Heart right ventricle (tissue), 16 donors: Measurements from ENCODE around the gene ADARB2. TPM values are rescaled to one million over a fixed set of nuclear protein-coding genes. Genes with fewer than 3 reads are reported as not detected.

Source experiments
- ATAC-seq, 8 donors: fragments of 200-7000 bp; cut with Tn5 transposase; one replicate each; pipeline ENCODE4 v1.9.1; 2020; ENCODE audit warnings: mild to moderate bottlenecking in 8 of 8, moderate library complexity in 8 of 8, moderate number of reproducible peaks in 1 of 8
- DNase-seq, 2 donors: peaks; one replicate each; pipeline ENCODE4 v3.0.0-alpha.2; 2020
- H3K27ac ChIP-seq, 10 donors: fragments of 200-600 bp; sonication (generic) in 2 of 10; one replicate each; pipeline versions ENCODE4 v1.5.0 to v1.8.0; 2020 to 2022; ENCODE audit warnings: mild to moderate bottlenecking in 3 of 10
- H3K27me3 ChIP-seq, 7 donors: fragments of 200-600 bp; one replicate each; pipeline ENCODE4 v1.8.0; 2021 to 2022; ENCODE audit warnings: mild to moderate bottlenecking in 2 of 7
- H3K36me3 ChIP-seq, 9 donors: fragments of 200-600 bp; sonication (generic) in 1 of 9; one replicate each; pipeline versions ENCODE4 v1.5.0 to v1.8.0; 2020 to 2022; ENCODE audit warnings: mild to moderate bottlenecking in 2 of 9
- H3K4me1 ChIP-seq, 9 donors: fragments of 200-600 bp; sonication (generic) in 1 of 9; one replicate each; pipeline versions ENCODE4 v1.5.0 to v1.8.0; 2020 to 2022; ENCODE audit warnings: mild to moderate bottlenecking in 4 of 9
- H3K4me3 ChIP-seq, 10 donors: fragments of 200-600 bp; sonication (generic) in 2 of 10; one replicate each; pipeline versions ENCODE4 v1.5.0 to v1.8.0; 2020 to 2022; ENCODE audit warnings: mild to moderate bottlenecking in 7 of 10, moderate library complexity in 2 of 10
- H3K9me3 ChIP-seq, 11 donors: fragments of 200-600 bp in 10 of 11; sonication (generic) in 2 of 11; one replicate each; pipeline versions ENCODE4 v1.5.0 to v1.8.0; 2013 to 2022; ENCODE audit warnings: mild to moderate bottlenecking in 2 of 11, control low read depth in 1 of 11, moderate library complexity in 1 of 11
- WGBS, 2 donors: extraction: QIAGEN DNeasy Blood & Tissue Kit; methylation state at CpG; one replicate each; pipeline ENCODE4 v1.1.7; 2013; ENCODE audit warnings: inconsistent platforms in 1 of 2; 5-methylcytosine and 5-hydroxymethylcytosine counted together
- intact Hi-C, 10 donors: fragments of 100-400 bp; cut with DNase I; formaldehyde crosslinking; loops; one replicate each; pipeline versions ENCODE4 v1.11.1 to v1.14.2; 2022
- polyA plus RNA-seq, 2 donors: library from polyadenylated mRNA; stranded (reverse); fragments of 200-250 nt; gene quantifications; one replicate each; pipeline ENCODE4 v1.2.3, GENCODE V29; 2013
- total RNA-seq, 10 donors: library from RNA; stranded (reverse); fragmentation: NEBNext Ultra II Directional in 3 of 10; extraction: Animal tissue kit (Norgen Biotek cat#: 25700) in 3 of 10; gene quantifications; one replicate each; pipeline versions ENCODE4 v1.2.1 to v1.2.4, GENCODE V29; 2021 to 2023
- TF ChIP-seq, protein P1 (sequence below), 9 donors: fragments of 200-600 bp; sonication (generic) in 2 of 9; IDR thresholded peaks; one replicate each; pipeline versions ENCODE4 v1.5.0 to v1.8.0; 2021 to 2022; ENCODE audit warnings: antibody characterized with exemption in 9 of 9, mild to moderate bottlenecking in 5 of 9, moderate library complexity in 1 of 9
- donor health status: Arrhythmogenic right ventricular cardiomyopathy.
- donor health status: ischemic (EF 13 %, LVEDD 7.1; RV severe dilation, severe dysfunction).
- donor health status: healthy with polysubstance abuse.
- donor health status: DM: no; HTN: yes; CAD: no.
- donor health status: DM: no; HTN: no; CAD: no.
- donor health status: ischemic (EF 25% LVEDD 6.9; RV normal size, moderate dysfunction).
- donor health status: ischemic (EF 25% LVEDD 5.7; RV mildly dilated, moderate dysfunction).
- donor health status: healthy.
- donor health status: DM: yes; HTN: yes; CAD: no.
- donor health status: Ischemic cardiomyopathy.
- donor health status: ischemic (EF 35%, LVEDD 5.7; RV mildly dilated, moderate dysfunction).
- donor health status: nonischemic (EF 11% LVEDD 7.7; RV severe dilation, severe dysfunction).
- donor health status: DM: yes; HTN: yes; CAD: no.
- donor health status: PGD.
- donor health status: ischemic (EF 29% LVEDD 5.4; RV normal size, mild dysfunction).
- donor health status: nonischemic (EF 23%, LVEDD 6.1; RV moderate dilation, normal function).

ADARB2 gene
- total and polyA plus RNA-seq, 12 donors = 0.08 to 0.47 (median 0.17) TPM; not detected in 2

DNA sequence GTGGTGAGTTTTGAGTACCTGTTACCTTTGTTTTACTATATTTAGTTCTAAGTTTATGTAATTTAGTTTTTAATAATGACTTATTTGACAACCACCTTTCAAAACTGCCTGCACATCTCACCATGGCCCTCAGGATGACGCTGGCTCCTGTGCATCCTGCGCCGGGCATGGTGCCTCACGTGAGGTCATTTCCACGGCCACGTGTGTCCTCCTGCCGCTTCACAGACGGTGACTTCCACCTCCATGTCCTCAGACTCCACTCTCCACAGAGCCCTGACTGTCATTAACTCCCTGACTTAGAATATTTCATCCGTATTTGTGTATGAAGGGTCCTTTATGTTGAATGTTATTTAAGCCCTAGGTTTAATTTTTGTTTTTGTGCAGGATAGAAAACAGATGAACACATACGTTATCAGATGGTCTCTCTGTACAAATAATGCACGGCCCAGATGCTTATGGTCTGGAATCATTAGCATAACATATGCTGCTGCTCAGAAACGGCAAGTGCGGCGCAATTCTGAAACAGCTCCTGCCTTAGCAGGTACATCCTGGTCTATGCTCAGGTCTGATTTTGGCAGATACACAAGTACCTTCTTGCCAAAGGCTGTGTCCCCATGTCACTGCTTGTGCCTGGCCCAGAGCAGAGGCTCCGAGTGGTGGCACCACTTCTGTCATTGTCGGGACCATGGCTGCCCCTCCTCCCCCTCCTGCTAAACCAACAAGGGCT, 525.3 kb downstream of the ADARB2 start:
- ATAC-seq = no peak
- Histone ChIP-seq H3K27me3 (peaks cover 0 to 13% (median 3%) of the 10 kb centered on the region in 7 donors), H3K27ac (no peak overlapping the region), H3K9me3 (no peaks in the 10 kb centered on the region), H3K4me1 (no peaks in the 10 kb centered on the region), H3K4me3 (no peak overlapping the region), H3K36me3 (no peaks in the 10 kb centered on the region)
- intact Hi-C loops = no loop called here
- WGBS, 2 donors = 78 to 82% methylated on average over 16 of the region's 16 CpGs
- TF ChIP-seq, protein P1, sequence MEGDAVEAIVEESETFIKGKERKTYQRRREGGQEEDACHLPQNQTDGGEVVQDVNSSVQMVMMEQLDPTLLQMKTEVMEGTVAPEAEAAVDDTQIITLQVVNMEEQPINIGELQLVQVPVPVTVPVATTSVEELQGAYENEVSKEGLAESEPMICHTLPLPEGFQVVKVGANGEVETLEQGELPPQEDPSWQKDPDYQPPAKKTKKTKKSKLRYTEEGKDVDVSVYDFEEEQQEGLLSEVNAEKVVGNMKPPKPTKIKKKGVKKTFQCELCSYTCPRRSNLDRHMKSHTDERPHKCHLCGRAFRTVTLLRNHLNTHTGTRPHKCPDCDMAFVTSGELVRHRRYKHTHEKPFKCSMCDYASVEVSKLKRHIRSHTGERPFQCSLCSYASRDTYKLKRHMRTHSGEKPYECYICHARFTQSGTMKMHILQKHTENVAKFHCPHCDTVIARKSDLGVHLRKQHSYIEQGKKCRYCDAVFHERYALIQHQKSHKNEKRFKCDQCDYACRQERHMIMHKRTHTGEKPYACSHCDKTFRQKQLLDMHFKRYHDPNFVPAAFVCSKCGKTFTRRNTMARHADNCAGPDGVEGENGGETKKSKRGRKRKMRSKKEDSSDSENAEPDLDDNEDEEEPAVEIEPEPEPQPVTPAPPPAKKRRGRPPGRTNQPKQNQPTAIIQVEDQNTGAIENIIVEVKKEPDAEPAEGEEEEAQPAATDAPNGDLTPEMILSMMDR (IDR thresholded peaks at IDR 0.05) = no peak
- no peak for DNase-seq

DNA sequence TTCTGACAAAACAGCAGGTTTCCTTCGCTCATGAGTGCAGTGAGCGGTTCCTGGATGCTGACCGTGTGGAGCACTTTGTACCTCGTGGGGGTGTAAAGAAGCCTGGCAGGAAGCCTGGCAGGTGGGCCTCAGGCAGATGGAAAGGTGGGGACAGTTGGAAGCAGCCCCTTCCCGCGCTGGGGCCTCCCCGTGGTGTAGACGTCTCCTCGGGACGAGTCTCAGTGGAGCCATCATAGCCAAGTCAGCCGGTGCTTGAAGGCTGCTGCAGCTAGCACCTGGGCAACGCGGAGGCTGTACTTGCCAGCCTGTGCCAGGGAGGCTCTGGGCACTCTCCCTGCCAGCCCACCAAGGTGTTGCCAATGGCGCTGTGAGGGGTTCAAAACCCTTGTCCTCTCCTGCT, 526.7 kb downstream of the ADARB2 start:
- no peak for ATAC-seq
- Histone ChIP-seq H3K27me3 (peaks cover 0 to 13% (median 3%) of the 10 kb centered on the region in 7 donors), H3K27ac (no peak overlapping the region), H3K9me3 (no peaks in the 10 kb centered on the region), H3K36me3 (no peaks in the 10 kb centered on the region), H3K4me1 (no peaks in the 10 kb centered on the region), H3K4me3 (no peak overlapping the region)
- 61 to 66% methylated on average over 13 to 14 of the region's 14 CpGs for WGBS, 2 donors
- no peak for DNase-seq
- TF ChIP-seq, protein P1 (IDR thresholded peaks at IDR 0.05) = no peak
- intact Hi-C loops = no loop called here

DNA sequence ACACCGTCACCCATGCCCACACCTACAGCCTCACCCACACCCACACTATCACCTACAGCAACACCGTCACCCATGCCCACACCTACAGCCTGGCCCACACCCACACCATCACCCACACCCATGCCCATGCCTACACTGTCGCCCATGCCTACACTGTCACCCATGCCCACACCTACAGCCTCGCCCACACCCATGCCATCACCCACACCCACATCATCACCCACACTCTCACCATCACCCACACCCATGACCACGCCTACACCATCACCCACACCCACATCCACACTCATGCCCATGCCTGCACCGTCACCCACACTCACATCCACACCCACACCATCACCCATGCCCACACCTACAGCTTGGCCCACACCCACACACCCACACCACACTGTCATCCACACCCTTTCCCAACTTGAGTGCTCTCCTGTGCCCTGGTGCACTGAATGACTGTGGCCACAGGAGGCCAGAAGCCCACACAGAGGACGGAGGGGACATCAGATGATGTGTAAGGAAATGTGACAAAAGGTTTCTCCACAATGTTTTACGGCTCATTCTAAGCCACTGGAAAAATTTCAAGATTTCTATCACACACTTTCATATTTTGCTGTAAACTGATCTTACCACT, 527.9 kb downstream of the ADARB2 start:
- Histone ChIP-seq H3K4me1 (no peaks in the 10 kb centered on the region), H3K4me3 (no peak overlapping the region), H3K9me3 (no peaks in the 10 kb centered on the region), H3K36me3 (no peaks in the 10 kb centered on the region), H3K27me3 (peaks cover 0 to 13% (median 3%) of the 10 kb centered on the region in 7 donors), H3K27ac (no peak overlapping the region)
- DNase-seq (no peak), ATAC-seq (peak in 1 of 8 donors; percentile 17)
- TF ChIP-seq, protein P1 (IDR thresholded peaks at IDR 0.05) = no peak
- WGBS, 2 donors = 87 to 90% methylated on average over 8 of the region's 8 CpGs
- intact Hi-C loops = no loop called here

DNA sequence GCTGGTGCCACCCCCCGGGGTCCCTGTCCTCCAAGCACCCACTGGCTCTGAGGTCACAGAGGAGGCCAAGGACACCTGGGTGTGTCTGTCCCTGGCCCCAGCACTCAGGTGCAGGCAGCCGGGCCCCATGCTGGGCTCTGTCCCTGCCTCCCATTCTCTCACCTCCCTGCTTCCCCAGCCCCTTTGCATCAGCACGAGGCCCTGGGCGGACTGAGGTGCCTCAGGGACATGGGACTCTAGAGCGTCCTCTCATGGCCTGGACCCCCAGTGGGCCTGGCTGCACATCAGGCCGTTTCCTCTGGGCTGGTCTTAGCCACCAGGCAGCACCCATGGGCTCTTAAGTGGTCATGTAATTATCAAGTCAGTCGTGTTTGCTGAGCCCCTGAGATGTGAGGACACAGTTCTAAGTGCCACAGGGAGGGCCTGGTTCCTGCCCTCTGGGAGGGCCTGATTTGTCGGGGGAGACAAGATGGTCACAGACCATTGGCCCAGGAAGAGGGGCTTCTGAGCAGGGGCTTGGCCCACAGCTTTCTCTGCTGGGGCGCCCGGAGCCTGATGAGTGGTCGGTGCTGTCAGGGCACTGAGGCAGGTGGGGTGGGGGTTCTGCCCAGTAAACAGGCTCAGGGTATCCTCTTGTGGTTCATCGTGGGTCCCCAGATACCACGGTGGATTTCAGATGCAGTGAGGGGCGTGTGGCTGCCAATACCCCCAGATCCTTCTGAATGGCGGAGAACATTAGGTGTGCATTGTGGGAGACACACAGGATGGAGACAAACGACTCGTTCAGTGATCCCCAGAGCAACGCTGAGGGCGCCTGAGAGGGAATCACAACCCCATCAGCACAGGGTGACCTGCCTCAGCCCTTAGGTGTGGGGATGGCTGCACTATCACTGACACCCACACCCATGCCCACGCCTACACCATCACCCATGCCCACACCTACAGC, 528.7 kb downstream of the ADARB2 start:
- peak in 1 of 8 donors; percentile 19 for ATAC-seq
- Histone ChIP-seq H3K27ac (no peak overlapping the region), H3K4me3 (no peak overlapping the region), H3K4me1 (no peaks in the 10 kb centered on the region), H3K27me3 (peaks cover 0 to 13% (median 2%) of the 10 kb centered on the region in 7 donors), H3K9me3 (no peaks in the 10 kb centered on the region), H3K36me3 (no peaks in the 10 kb centered on the region)
- no peak for DNase-seq
- WGBS, 2 donors = 84 to 90% methylated on average over 20 of the region's 20 CpGs
- intact Hi-C loops = no loop called here
- TF ChIP-seq, protein P1 (IDR thresholded peaks at IDR 0.05) = no peak
